GM18520 (cell line): ENCODE data around the gene CCHCR1.
A peak's percentile ranks its signal among the peaks of the same experiment; 100 is the strongest.
"Not testable (repeated sequence)": the region's sequence is repeated elsewhere in the genome, so short reads cannot be mapped to it uniquely, and the experiment has no call there.

Experiments
- ATAC-seq: cut with Tn5 transposase; IDR thresholded peaks from one replicate; pipeline ENCODE4 v1.9.1; 2021; ENCODE audit not compliant: unreplicated experiment

CCHCR1 gene, protein sequence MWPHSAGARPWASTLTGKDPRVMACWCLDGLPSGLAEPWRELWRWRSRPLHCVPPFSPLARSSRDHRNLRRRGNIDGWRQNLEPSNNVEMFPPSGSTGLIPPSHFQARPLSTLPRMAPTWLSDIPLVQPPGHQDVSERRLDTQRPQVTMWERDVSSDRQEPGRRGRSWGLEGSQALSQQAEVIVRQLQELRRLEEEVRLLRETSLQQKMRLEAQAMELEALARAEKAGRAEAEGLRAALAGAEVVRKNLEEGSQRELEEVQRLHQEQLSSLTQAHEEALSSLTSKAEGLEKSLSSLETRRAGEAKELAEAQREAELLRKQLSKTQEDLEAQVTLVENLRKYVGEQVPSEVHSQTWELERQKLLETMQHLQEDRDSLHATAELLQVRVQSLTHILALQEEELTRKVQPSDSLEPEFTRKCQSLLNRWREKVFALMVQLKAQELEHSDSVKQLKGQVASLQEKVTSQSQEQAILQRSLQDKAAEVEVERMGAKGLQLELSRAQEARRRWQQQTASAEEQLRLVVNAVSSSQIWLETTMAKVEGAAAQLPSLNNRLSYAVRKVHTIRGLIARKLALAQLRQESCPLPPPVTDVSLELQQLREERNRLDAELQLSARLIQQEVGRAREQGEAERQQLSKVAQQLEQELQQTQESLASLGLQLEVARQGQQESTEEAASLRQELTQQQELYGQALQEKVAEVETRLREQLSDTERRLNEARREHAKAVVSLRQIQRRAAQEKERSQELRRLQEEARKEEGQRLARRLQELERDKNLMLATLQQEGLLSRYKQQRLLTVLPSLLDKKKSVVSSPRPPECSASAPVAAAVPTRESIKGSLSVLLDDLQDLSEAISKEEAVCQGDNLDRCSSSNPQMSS

DNA sequence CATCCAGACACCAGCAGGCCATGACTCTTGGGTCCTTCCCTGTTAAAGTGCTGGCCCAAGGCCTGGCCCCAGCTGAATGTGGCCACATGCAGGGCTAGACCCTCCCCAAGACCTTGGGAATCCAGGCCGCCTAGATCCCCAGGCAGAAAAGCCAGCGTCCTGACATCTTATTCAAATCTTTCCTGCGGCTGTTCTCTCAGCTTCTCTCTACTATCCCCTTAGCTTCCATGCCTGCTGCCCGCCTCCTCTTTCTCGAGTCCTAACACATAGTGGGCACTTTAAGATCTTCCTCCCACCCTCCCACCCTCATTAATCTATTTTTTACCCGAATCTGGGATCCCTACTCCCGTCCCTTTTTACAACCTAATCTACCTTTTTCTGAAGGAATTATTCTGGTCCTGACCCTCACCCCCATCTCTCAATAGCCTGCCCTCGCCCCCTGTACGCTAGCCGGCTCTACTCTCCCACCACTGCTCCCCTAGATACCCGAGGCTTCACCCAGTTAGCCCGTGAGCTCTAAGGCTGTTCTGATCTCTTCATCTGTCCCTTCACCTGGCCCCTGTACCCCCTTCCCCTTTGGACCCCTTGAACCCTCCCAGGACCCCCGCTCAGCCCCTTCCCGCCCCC, at the start of gene CCHCR1:
TSS of gene CCHCR1 (minus strand) at position 290 of the 627 bp plus-strand sequence. CDS start at position 88, 202 bp downstream.
- ATAC-seq: no peak

DNA sequence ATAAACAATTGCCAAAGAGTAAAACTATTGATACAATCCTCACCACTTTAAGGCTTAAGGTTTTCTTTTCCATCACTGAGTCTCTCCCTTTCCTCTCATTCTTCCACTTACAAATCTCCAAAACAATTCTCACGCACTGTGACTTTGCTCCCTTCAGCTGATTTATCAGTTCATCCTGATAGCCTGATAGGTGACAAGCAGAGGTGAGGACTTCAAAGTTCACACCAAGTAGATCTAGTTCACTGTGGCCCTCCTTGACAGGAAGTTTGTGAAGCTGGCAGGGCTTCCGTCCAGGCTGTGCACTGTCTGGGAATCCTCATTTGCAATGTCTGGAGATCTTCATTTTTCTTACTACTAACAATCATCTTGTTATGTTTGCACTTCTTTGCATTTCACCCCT, 48.0 kb upstream of the CCHCR1 start:
- no peak for ATAC-seq

GRCh38 chr6:31204751-31205145, 47.1 kb upstream of the CCHCR1 start:
- ATAC-seq: no peak

DNA sequence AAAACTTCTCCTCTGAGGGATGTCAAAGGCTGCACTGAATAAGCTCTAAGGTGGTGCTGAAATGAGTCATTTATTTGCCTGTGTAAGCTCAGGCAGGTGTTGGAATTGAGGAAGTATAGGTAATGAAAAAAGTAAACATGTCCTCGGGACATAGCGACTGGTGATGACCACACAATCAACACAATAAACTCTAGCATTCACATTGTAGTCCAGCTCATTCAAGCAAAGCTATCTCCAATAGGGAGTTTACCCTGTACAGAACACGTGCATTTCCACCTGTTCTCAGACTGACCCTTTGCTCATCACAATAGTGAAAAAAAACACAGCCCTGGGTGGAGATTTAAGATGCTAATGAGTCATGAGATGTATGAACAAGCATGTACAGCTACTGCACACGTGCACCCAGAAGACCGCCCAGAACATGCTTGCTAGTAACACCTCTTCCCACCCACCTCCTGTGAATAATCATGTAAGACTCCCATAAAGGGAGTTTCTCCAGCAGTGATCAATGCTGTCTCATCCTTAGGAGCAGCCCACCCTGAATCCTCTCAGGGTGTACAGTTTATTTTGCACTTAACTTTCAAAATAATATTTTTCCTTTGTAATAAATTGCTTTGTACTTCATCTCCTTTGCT, 45.9 kb upstream of the CCHCR1 start:
- peak; percentile 45 for ATAC-seq

DNA sequence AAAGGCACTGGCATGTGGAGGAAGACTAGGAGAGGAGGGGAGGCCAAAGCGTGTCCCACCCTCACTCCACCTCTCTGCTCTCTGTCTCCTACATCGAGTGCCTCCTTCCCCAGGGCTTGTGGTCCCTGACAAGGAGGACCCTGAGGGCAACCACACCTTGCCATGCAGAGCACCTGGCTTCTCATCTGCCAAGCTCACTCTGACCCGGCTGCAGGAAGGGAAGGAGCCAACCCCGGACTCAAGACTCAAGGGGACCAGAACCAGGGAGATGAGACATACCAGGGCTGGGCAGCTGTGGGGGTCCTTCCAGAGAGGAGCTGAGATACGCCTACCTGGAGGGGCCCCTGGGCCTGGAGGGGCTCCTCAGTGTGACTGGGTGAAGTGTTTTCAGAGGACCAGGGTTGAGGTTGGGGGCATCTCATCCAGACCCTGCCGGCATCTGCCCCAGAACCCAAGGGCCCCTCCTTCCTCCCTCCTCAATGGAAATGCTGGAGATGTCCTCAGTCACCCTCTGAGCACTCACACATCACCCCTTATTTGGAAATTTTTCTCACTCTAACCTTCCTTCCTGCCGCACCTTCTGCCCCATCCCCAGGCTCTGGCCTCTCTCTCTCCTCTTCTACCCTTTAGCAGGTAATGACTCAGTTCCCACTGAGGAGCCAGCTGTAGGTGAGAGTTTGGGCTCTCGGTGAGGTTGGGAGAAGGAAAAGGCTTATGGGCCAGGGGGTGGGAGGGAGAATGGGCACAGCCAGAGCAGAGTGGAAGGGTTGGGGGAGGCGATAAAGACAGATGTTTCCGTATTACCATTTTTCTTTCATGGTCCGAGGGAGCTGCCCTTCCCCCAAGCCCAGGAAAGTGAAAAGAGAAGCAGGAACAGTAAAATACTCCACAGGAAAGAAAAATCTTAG, 44.9 kb upstream of the CCHCR1 start:
- ATAC-seq: no peak

DNA sequence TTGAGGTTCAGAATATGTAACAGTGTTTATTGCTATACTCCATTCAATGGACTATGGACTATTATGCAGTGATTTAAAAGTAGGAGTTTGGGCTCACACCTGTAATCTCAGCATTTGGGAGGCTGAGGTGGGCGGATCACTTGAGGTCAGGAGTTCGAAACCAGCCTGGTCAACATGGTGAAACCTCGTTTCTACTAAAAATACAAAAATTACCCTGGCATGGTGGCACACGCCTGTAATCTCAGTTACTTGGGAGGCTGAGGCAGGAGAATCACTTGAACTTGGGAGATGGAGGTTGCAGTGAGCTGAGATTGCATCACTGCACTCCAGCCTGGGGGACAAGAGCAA, 41.5 kb upstream of the CCHCR1 start:
- ATAC-seq: not testable (repeated sequence)

GRCh38 chr6:31197559-31198305, 40.1 kb upstream of the CCHCR1 start:
- peak; percentile 54 for ATAC-seq

DNA sequence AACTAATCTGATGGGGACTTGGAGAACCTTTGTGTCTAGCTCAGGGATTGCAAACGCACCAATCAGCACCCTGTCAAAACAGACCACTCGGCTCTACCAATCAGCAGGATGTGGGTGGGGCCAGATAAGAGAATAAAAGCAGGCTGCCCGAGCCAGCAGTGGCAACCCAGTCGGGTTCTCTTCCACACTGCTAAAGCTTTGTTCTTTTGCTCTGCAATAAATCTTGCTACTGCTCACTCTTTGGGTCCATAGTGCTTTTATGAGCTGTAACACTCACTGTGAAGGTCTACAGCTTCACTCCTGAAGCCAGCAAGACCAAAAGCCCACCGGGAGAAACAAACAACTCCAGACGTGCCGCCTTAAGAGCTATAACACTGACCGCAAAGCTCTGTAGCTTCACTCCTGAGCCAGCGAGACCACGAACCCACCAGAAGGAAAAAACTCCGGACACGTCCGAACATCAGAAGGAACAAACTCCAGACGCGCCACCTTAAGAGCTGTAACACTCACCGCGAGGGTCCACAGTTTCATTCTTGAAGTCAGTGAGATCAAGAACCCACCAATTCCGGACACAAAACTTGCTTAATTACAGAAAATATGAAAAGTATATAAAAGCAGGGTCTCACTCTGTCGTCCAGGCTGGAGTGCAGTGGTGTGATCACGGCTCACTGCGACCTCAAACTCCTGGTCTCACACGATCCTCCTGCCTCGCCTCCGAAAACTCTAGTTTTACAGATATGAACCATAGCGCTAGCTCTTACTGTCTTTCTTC, 38.8 kb upstream of the CCHCR1 start:
- not testable (repeated sequence) for ATAC-seq

DNA sequence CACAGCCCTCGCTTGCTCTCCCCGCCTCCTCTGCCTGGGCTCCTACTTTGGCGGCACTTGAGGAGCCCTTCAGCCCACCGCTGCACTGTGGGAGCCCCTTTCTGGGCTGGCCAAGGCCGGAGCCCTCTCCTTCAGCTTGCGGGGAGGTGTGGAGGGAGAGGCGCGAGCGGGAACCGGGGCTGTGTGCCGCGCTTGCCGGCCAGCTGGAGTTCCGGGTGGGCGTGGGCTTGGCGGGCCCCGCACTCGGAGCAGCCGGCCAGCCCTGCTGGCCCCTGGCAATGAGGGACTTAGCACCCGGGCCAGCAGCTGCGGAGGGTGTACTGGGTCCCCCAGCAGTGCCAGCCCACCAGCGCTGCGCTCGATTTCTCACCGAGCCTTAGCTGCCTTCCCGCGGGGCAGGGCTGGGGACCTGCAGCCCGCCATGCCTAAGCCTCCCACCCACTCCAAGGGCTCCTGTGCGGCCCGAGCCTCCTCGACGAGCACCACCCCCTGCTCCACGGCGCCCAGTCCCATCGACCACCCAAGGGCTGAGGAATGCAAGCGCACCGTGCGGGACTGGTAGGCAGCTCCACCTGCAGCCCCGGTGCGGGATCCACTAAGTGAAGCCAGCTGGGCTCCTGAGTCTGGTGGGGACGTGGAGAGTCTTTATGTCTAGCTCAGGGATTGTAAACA, 37.8 kb upstream of the CCHCR1 start:
- ATAC-seq: not testable (repeated sequence)

GRCh38 chr6:31194061-31194834, 36.6 kb upstream of the CCHCR1 start:
- ATAC-seq: no peak

DNA sequence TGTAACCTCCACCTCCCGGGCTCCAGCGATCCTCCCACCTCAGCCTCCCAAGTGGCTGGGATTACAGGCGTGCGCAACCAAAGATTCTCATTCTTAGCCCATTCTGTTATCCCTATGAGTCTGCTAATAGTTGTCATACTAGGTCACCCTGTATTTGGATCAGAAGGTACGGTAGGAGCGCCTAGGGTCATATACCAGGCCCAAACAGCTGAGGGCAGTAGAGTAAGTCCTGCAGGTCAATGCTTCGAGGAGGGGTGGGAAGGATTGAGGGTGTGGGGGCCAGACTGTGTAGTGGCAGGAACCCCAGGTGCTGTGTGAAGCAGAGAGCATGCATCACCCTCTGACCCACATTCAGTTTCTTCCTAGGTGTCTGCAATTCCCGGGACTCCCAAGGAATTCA, 35.6 kb upstream of the CCHCR1 start:
- no peak for ATAC-seq

- ATAC-seq: not testable (repeated sequence)
Measured at GRCh38 chr6:31192431-31193105, 35.0 kb upstream of the CCHCR1 start.

- ATAC-seq: no peak
Measured at GRCh38 chr6:31190488-31190887, 32.9 kb upstream of the CCHCR1 start.

DNA sequence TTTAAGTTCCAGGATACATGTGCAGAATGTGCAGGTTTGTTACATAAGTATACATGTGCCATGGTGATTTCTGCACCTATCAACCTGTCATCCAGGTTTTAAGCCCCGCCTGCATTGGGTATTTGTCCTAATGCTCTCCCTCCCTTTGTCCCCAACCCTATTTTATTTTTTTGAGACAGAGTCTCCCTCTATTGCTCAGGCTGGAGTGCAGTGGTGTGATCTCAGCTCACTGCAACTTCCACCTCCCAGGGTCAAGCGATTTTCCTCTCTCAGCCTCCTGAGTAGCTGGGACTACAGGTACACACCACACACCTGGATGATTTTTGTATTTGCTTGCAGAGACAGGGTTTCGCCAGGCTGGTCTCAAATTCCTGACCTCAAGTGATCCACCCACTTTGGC, 31.6 kb upstream of the CCHCR1 start:
- not testable (repeated sequence) for ATAC-seq

DNA sequence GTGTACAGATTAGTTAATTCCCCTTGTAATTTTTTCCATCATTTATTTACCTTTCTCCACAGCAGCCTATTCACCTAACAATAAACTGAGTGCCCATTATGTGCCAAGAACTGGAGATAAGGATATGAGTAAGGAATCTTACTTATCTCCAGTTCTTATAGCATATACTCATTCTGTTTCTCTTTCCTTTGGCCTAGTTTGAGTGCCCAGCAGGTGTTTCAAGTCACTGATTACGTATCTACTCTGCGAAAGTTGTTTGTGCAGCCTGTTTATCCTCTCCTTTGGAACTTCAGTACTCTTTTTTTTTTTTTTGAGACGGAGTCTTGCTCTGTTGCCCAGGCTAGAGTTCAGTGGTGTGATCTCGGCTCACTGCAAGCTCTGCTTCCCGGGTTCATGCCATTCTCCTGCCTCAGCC, 30.2 kb upstream of the CCHCR1 start:
- ATAC-seq: no peak

DNA sequence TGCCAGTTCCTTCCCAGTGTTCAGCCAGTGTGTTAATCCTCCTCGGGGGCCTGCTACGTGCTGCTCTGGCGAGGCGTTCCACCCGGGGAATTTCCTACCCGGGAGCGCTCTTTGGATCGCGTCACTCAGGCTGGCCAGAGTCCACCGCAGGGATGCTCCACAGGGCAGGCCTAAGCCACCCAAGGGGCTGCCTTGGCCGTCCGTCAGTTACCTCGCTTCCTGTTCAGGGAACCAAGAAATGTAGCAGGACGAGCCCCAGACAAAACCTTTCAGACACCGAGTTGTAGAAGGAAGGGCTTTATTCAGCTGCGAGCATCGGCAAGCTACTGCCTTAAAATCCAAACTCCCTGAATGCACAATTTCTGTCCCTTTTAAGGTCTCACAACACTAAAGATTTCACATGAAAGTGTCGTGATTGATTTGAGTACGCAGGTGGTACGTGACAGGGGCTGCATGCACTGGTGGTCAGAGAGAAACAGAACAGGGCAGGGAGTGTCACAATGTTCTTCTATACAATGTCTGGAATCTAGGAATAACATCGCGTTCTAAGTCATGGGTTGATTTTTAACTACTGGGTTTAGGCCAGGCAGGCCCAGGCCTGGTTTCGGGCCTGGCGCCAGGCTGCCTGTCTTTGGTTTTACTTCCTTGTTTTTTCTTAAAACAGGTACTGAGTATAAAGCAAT, 28.6 kb upstream of the CCHCR1 start:
- ATAC-seq: no peak
